ENCODE results near the gene OLFM1. TPM values are rescaled to one million over a fixed set of nuclear protein-coding genes. Genes with fewer than 3 reads are reported as not detected.

OLFM1 gene
- total and polyA plus RNA-seq, 2 experiments from 2014 or later: 2.4 to 3.8 TPM

DNA sequence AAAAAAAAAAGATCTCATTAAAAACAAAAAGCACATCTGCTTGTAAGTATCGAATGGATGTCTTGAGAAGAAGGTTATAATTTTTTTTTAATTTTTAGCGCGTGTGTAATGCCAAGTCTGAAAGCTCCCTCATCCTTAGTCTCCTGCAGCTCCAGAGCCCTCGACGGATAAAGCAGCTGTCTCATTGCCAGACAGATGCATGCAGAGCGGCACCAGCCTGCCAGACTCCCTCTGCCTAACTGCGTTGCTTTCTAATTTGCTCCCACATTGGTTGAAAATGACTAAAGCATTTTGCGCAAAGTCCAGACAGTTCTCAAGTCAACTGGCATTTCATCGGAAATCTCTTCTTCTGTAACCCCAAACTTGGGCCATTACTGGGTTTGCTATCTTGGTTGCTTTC is 29.4 kb downstream of the OLFM1 start:
- Histone ChIP-seq H3K4me3 (no peak overlapping the region), H3K27ac (no peak overlapping the region), H3K27me3 (no peaks in the 10 kb centered on the region), H3K9me3 (ENCODE audit: low read depth) (no peaks in the 10 kb centered on the region), H3K4me1 (ENCODE audit: low read depth) (no peaks in the 10 kb centered on the region), H3K36me3 (no peaks in the 10 kb centered on the region)
- TF ChIP-seq, protein P1, sequence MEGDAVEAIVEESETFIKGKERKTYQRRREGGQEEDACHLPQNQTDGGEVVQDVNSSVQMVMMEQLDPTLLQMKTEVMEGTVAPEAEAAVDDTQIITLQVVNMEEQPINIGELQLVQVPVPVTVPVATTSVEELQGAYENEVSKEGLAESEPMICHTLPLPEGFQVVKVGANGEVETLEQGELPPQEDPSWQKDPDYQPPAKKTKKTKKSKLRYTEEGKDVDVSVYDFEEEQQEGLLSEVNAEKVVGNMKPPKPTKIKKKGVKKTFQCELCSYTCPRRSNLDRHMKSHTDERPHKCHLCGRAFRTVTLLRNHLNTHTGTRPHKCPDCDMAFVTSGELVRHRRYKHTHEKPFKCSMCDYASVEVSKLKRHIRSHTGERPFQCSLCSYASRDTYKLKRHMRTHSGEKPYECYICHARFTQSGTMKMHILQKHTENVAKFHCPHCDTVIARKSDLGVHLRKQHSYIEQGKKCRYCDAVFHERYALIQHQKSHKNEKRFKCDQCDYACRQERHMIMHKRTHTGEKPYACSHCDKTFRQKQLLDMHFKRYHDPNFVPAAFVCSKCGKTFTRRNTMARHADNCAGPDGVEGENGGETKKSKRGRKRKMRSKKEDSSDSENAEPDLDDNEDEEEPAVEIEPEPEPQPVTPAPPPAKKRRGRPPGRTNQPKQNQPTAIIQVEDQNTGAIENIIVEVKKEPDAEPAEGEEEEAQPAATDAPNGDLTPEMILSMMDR (IDR thresholded peaks at IDR 0.05; ENCODE audit: low read depth, low read length): no peak
- DNase-seq (ENCODE audit: low read depth in 1 of 2, low spot score in 1 of 2): no peak

DNA sequence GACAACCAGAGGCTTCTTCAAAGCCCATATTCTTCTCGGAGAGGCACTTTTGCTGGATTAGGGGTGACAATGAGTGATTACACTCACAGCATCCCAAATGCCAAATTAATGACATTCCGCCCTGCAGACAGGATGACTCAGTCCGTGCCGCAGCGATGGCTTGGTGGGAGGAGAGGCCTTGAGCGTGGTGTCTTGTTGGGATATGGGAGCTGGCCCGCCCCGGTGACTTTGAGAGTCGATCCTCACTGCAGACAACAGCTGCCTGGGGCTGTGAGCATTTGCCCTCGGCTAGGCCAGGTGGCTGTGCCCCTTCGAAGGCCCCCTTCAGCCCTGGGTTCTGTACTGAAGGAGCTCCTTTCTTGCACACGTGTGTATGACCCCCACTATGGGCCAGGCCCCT is 29.8 kb downstream of the OLFM1 start:
- no peaks in the 10 kb centered on the region for H3K9me3 ChIP-seq (ENCODE audit: low read depth)
- TF ChIP-seq, protein P1 (IDR thresholded peaks at IDR 0.05; ENCODE audit: low read depth, low read length): no peak
- H3K4me1 ChIP-seq (ENCODE audit: low read depth): no peaks in the 10 kb centered on the region
- H3K27me3 ChIP-seq: no peaks in the 10 kb centered on the region
- DNase-seq (ENCODE audit: low read depth in 1 of 2, low spot score in 1 of 2): no peak
- H3K27ac ChIP-seq: no peak overlapping the region
- H3K4me3 ChIP-seq: no peak overlapping the region
- H3K36me3 ChIP-seq: no peaks in the 10 kb centered on the region

DNA sequence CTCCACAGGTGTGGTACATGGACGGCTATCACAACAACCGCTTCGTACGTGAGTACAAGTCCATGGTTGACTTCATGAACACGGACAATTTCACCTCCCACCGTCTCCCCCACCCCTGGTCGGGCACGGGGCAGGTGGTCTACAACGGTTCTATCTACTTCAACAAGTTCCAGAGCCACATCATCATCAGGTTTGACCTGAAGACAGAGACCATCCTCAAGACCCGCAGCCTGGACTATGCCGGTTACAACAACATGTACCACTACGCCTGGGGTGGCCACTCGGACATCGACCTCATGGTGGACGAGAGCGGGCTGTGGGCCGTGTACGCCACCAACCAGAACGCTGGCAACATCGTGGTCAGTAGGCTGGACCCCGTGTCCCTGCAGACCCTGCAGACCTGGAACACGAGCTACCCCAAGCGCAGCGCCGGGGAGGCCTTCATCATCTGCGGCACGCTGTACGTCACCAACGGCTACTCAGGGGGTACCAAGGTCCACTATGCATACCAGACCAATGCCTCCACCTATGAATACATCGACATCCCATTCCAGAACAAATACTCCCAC is 32.1 kb downstream of the OLFM1 start:
- Histone ChIP-seq H3K36me3 (no peaks in the 10 kb centered on the region), H3K4me3 (no peak overlapping the region), H3K9me3 (ENCODE audit: low read depth) (no peaks in the 10 kb centered on the region), H3K4me1 (ENCODE audit: low read depth) (no peaks in the 10 kb centered on the region), H3K27ac (no peak overlapping the region), H3K27me3 (no peaks in the 10 kb centered on the region)
- DNase-seq (ENCODE audit: low read depth in 1 of 2, low spot score in 1 of 2): no peak
- TF ChIP-seq, protein P1 (IDR thresholded peaks at IDR 0.05; ENCODE audit: low read depth, low read length): no peak

DNA sequence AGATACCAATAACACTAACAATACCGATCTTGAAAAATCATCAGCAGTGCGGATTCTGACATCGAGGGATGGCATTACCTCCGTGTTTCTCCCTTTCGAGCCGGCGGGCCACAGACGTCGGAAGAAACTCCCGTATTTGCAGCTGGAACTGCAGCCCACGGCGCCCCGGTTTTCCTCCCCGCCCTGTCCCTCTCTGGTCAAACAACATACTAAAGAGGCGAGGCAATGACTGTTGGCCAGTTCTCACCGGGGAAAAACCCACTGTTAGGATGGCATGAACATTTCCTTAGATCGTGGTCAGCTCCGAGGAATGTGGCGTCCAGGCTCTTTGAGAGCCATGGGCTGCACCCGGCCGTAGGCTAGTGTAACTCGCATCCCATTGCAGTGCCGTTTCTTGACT is 32.8 kb downstream of the OLFM1 start:
- no peaks in the 10 kb centered on the region for H3K4me1 ChIP-seq (ENCODE audit: low read depth)
- no peaks in the 10 kb centered on the region for H3K9me3 ChIP-seq (ENCODE audit: low read depth)
- no peaks in the 10 kb centered on the region for H3K36me3 ChIP-seq
- no peaks in the 10 kb centered on the region for H3K27me3 ChIP-seq
- TF ChIP-seq, protein P1 (IDR thresholded peaks at IDR 0.05; ENCODE audit: low read depth, low read length): no peak
- no peak for DNase-seq (ENCODE audit: low read depth in 1 of 2, low spot score in 1 of 2)
- H3K4me3 ChIP-seq: no peak overlapping the region
- no peak overlapping the region for H3K27ac ChIP-seq

DNA sequence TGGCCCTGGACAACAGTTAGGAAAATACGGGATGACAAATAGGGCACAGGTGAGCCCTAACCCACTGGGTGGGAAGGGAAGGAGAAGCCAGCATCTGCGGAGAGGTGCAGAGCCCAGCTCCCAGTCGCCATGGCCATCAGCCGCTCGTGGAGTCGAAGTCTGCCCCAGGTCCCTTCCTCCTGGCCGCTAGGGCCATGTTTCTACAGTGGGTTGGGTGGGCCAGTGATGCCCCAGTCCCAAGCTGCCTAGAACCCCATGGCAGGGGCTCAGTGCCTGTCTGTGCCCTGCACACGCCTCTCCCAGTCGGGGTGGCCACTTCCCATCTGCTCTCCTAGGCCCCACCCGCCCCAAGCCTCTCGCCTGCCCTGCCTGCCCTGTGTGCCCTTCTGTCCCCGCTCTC is 34.8 kb downstream of the OLFM1 start:
- H3K27ac ChIP-seq: no peak overlapping the region
- no peaks in the 10 kb centered on the region for H3K27me3 ChIP-seq
- DNase-seq (ENCODE audit: low read depth in 1 of 2, low spot score in 1 of 2): no peak
- TF ChIP-seq, protein P1 (IDR thresholded peaks at IDR 0.05; ENCODE audit: low read depth, low read length): no peak
- H3K4me1 ChIP-seq (ENCODE audit: low read depth): no peaks in the 10 kb centered on the region
- H3K4me3 ChIP-seq: no peak overlapping the region
- H3K36me3 ChIP-seq: no peaks in the 10 kb centered on the region
- H3K9me3 ChIP-seq (ENCODE audit: low read depth): no peaks in the 10 kb centered on the region

Data from cardiac muscle cell (in vitro differentiated cells and primary cell).